Adrenal gland (tissue), 5 donors: ENCODE results near the gene PRM2.
"Not testable (repeated sequence)": the region's sequence is repeated elsewhere in the genome, so short reads cannot be mapped to it uniquely, and the experiment has no call there.

Experiments
- POLR2A ChIP-seq, 2 donors: fragments of 450-650 bp; IDR thresholded peaks; one replicate each; pipeline ENCODE4 v1.6.1; 2017; ENCODE audit warnings: antibody characterized with exemption in 2 of 2, mild to moderate bottlenecking in 2 of 2, moderate library complexity in 1 of 2
- TF ChIP-seq, protein P1 (sequence below), 6 experiments: fragments of 450-650 bp in 4 of 6; fragments of 200-600 bp in 2 of 6; sonication (generic) in 1 of 6; IDR thresholded peaks; 1 replicate in 5 of 6; 2 replicates in 1 of 6; pipeline versions ENCODE4 v1.5.1 to v1.8.0; 2016 to 2021; ENCODE audit warnings: antibody characterized with exemption in 6 of 6, mild to moderate bottlenecking in 2 of 6, moderate library complexity in 1 of 6
- donor health status: DM: no; HTN: no; CAD: no.

GRCh38 chr16:11289696-11290095 is 13.4 kb upstream of the PRM2 start:
- TF ChIP-seq, protein P1, sequence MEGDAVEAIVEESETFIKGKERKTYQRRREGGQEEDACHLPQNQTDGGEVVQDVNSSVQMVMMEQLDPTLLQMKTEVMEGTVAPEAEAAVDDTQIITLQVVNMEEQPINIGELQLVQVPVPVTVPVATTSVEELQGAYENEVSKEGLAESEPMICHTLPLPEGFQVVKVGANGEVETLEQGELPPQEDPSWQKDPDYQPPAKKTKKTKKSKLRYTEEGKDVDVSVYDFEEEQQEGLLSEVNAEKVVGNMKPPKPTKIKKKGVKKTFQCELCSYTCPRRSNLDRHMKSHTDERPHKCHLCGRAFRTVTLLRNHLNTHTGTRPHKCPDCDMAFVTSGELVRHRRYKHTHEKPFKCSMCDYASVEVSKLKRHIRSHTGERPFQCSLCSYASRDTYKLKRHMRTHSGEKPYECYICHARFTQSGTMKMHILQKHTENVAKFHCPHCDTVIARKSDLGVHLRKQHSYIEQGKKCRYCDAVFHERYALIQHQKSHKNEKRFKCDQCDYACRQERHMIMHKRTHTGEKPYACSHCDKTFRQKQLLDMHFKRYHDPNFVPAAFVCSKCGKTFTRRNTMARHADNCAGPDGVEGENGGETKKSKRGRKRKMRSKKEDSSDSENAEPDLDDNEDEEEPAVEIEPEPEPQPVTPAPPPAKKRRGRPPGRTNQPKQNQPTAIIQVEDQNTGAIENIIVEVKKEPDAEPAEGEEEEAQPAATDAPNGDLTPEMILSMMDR (IDR thresholded peaks at IDR 0.05), result not testable (repeated sequence)
- TF ChIP-seq POLR2A (IDR thresholded peaks at IDR 0.05), result not testable (repeated sequence)
